Measurements from ENCODE around the gene ST8SIA1.

Gene ST8SIA1

GRCh38 chr12:22230280-22230794 lies 104.2 kb downstream of the ST8SIA1 start:
- no peaks in the 10 kb centered on the region for H3K4me1 ChIP-seq (ENCODE audit: control insufficient read depth, low read length)
- TF ChIP-seq, protein P1, sequence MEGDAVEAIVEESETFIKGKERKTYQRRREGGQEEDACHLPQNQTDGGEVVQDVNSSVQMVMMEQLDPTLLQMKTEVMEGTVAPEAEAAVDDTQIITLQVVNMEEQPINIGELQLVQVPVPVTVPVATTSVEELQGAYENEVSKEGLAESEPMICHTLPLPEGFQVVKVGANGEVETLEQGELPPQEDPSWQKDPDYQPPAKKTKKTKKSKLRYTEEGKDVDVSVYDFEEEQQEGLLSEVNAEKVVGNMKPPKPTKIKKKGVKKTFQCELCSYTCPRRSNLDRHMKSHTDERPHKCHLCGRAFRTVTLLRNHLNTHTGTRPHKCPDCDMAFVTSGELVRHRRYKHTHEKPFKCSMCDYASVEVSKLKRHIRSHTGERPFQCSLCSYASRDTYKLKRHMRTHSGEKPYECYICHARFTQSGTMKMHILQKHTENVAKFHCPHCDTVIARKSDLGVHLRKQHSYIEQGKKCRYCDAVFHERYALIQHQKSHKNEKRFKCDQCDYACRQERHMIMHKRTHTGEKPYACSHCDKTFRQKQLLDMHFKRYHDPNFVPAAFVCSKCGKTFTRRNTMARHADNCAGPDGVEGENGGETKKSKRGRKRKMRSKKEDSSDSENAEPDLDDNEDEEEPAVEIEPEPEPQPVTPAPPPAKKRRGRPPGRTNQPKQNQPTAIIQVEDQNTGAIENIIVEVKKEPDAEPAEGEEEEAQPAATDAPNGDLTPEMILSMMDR (IDR thresholded peaks at IDR 0.05; ENCODE audit: low read depth, low read length, poor library complexity, severe bottlenecking), result no peak
- no peak for TF ChIP-seq EZH2phosphoT487 (IDR thresholded peaks at IDR 0.05; ENCODE audit: borderline replicate concordance, low read length)
- H3K9me2 ChIP-seq (replicated peaks; ENCODE audit: control insufficient read depth, low read length), result no peaks in the 10 kb centered on the region
- H3K4me2 ChIP-seq (ENCODE audit: low read length), result no peak overlapping the region
- no peak overlapping the region for H3K4me3 ChIP-seq (ENCODE audit: low read length)
- no peaks in the 10 kb centered on the region for H3K27me3 ChIP-seq (ENCODE audit: control insufficient read depth, low read length)
- no peaks in the 10 kb centered on the region for H3K36me3 ChIP-seq (ENCODE audit: control insufficient read depth, low read length)
- H3K9me3 ChIP-seq (ENCODE audit: control insufficient read depth, insufficient read depth, low read length), result no peaks in the 10 kb centered on the region
- H3F3A ChIP-seq (ENCODE audit: control insufficient read depth, insufficient read depth), result no peaks in the 10 kb centered on the region
- H4K20me1 ChIP-seq (ENCODE audit: control insufficient read depth, insufficient read depth, low read depth, low read length), result no peaks in the 10 kb centered on the region
- H3K79me2 ChIP-seq (ENCODE audit: control insufficient read depth, low read length), result no peaks in the 10 kb centered on the region
- H3K27ac ChIP-seq (ENCODE audit: low read depth, low read length), result no peak overlapping the region

DNA sequence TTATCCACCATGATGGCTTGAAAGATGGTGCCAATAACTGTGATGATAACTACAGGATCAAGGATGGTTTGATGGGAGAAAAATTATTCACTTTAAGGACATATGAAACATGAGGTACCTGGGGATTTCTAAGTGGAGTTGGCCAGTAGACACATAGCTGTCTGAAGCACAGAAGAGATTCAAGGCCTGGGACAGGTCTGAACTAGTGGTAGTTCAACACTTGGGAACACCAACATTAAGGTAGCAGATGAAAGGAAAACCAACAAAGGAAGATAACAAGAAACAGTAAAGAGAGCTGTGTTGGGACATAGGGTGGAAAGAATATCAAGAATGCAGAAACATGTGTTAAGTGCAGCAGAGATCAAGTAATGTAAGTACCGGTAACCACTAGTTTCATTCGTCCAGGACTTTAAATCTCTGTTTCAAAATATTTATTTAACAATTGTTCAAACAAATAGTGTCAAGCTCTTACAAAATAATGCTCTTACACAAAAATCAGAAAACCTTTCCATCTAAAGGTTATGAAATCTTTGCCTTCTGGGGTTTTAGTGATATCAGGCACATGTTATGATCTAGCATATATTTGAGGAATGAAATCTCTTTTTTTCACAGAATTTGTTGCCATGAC lies 104.7 kb downstream of the ST8SIA1 start:
- H3K36me3 ChIP-seq (ENCODE audit: control insufficient read depth, low read length), result no peaks in the 10 kb centered on the region
- no peaks in the 10 kb centered on the region for H3K9me3 ChIP-seq (ENCODE audit: control insufficient read depth, insufficient read depth, low read length)
- no peaks in the 10 kb centered on the region for H3K4me1 ChIP-seq (ENCODE audit: control insufficient read depth, low read length)
- no peak overlapping the region for H3K4me3 ChIP-seq (ENCODE audit: low read length)
- H3K4me2 ChIP-seq (ENCODE audit: low read length), result no peak overlapping the region
- H3K9me2 ChIP-seq (replicated peaks; ENCODE audit: control insufficient read depth, low read length), result no peaks in the 10 kb centered on the region
- no peaks in the 10 kb centered on the region for H4K20me1 ChIP-seq (ENCODE audit: control insufficient read depth, insufficient read depth, low read depth, low read length)
- H3K27me3 ChIP-seq (ENCODE audit: control insufficient read depth, low read length), result no peaks in the 10 kb centered on the region
- no peak overlapping the region for H3K27ac ChIP-seq (ENCODE audit: low read depth, low read length)
- TF ChIP-seq, protein P1 (IDR thresholded peaks at IDR 0.05; ENCODE audit: low read depth, low read length, poor library complexity, severe bottlenecking), result no peak
- no peak for TF ChIP-seq EZH2phosphoT487 (IDR thresholded peaks at IDR 0.05; ENCODE audit: borderline replicate concordance, low read length)
- H3F3A ChIP-seq (ENCODE audit: control insufficient read depth, insufficient read depth), result no peaks in the 10 kb centered on the region
- H3K79me2 ChIP-seq (ENCODE audit: control insufficient read depth, low read length), result no peaks in the 10 kb centered on the region

GRCh38 chr12:22228022-22228875 lies 106.3 kb downstream of the ST8SIA1 start:
- Histone ChIP-seq H3K79me2 (ENCODE audit: control insufficient read depth, low read length) (no peaks in the 10 kb centered on the region), H3K36me3 (ENCODE audit: control insufficient read depth, low read length) (no peaks in the 10 kb centered on the region)
- no peak for TF ChIP-seq EZH2phosphoT487 (IDR thresholded peaks at IDR 0.05; ENCODE audit: borderline replicate concordance, low read length)
- TF ChIP-seq, protein P1 (IDR thresholded peaks at IDR 0.05; ENCODE audit: low read depth, low read length, poor library complexity, severe bottlenecking), result no peak

More at GRCh38 chr12:22228022-22228875, 106.3 kb downstream of the ST8SIA1 start:
- Histone ChIP-seq H3K4me3 (ENCODE audit: low read length) (no peak overlapping the region), H3K4me2 (ENCODE audit: low read length) (no peak overlapping the region), H3K9me3 (ENCODE audit: control insufficient read depth, insufficient read depth, low read length) (no peaks in the 10 kb centered on the region), H4K20me1 (ENCODE audit: control insufficient read depth, insufficient read depth, low read depth, low read length) (no peaks in the 10 kb centered on the region), H3K4me1 (ENCODE audit: control insufficient read depth, low read length) (no peaks in the 10 kb centered on the region), H3K27me3 (ENCODE audit: control insufficient read depth, low read length) (no peaks in the 10 kb centered on the region), H3K27ac (ENCODE audit: low read depth, low read length) (no peak overlapping the region), H3F3A (ENCODE audit: control insufficient read depth, insufficient read depth) (no peaks in the 10 kb centered on the region), H3K9me2 (replicated peaks; ENCODE audit: control insufficient read depth, low read length) (no peaks in the 10 kb centered on the region)
